ENCODE data around the gene DDX6.
"Not testable (repeated sequence)": the region's sequence is repeated elsewhere in the genome, so short reads cannot be mapped to it uniquely, and the experiment has no call there.

DDX6 gene

GRCh38 chr11:118792570-118793124, 1.7 kb upstream of the DDX6 start:
- FAIRE-seq (peak; percentile 99), DNase-seq (ENCODE audit: extremely low spot score, insufficient read length, low read depth) (peak; percentile 75)

DNA sequence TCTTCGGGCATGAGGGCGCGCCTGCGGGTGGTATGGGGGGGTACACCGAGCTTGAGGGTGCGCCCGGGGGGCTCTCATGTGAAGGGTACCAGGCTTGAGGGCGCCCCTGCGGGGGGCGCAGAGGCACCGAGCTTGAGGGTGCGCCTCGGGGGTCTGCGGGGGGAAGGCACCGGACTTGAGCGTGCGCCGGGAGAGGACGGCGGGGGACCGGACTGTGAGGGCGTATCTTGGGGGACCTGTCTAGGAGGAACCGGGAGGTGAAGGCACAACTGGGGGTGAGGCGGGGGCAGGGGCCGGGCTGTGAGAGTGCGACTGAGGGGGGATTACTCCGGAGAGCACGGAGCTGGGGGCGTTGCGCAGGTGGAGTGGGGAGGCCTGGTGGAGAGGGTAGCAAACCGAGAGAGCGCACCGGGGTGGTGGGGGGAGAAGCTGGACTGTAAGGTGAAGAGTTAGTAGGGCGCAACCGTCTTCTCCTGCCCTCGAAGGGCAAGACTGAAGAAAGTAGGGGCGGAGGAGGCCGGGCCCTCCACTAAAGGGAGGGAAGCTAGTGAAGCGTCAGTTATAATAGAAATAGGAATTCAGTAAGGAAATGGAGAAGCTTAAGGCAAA, 1.1 kb upstream of the DDX6 start:
- DNase-seq (ENCODE audit: extremely low spot score, insufficient read length, low read depth) = no peak
- no peak for FAIRE-seq

- FAIRE-seq = no peak
- no peak for DNase-seq (ENCODE audit: extremely low spot score, insufficient read length, low read depth)
Measured at GRCh38 chr11:118790357-118791110, 430 bp downstream of the DDX6 start.

DNA sequence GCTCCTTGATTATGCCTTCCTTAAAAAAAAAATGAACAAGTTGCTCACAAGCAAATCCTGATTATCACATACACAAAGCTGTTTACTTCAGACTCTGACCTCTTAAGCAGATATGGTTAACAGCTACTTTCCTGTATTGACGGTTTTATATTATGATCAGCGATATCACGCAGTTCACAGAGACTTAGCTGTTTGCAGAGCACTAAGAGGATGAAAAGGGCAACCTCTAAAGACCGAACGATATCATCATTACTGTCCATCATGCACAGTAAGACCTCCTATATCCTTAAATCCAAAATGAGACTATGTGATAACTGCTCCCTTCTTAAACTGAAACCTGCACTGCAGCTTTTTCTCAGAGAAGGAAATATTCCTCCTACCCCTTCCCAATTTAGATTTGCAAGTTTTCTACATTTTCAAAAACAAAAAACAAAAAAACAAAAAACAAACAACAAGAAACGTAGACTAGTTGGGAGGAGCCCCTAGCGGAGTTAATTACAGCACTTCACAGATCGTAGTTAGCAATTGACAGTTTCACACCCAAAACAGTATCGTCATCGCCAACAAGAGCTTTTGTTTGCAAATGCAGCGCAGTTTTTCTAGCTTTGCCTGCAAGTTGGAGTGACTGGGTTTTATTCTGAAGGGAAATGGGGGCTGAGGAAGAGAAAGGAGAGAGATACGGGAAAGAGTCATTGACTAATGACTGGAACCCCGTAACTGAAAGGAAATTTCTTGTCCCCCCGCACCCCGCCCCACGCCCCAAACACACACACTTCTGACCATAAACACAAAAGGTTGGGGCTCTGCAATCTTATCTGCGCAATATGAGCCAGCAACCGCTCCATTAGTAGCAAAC, 1.2 kb downstream of the DDX6 start:
- FAIRE-seq (peak; percentile 79), DNase-seq (ENCODE audit: extremely low spot score, insufficient read length, low read depth) (no peak)

- FAIRE-seq = no peak
- DNase-seq (ENCODE audit: extremely low spot score, insufficient read length, low read depth) = no peak
Measured at GRCh38 chr11:118786657-118787056, 4.3 kb downstream of the DDX6 start.

DNA sequence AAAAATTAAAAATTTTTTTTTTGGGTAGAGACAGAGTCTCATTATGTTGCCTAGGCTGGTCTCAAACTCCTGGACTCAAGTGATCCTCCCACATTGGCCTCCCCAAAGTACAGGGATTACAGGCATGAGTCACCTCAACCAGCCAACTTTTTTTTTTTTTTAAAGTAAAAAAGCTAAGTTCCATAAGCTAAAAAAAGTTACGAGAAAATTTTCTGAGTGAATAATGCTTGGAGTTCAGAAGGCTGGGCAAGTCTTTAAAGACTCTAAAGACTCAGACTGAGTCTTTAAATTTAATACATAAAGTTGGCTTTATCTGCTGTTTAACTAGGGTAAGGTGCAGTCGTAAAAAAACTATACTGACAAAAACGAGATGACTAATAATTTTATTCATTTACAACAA, 5.6 kb downstream of the DDX6 start:
- DNase-seq (ENCODE audit: extremely low spot score, insufficient read length, low read depth) (no peak), FAIRE-seq (no peak)

DNA sequence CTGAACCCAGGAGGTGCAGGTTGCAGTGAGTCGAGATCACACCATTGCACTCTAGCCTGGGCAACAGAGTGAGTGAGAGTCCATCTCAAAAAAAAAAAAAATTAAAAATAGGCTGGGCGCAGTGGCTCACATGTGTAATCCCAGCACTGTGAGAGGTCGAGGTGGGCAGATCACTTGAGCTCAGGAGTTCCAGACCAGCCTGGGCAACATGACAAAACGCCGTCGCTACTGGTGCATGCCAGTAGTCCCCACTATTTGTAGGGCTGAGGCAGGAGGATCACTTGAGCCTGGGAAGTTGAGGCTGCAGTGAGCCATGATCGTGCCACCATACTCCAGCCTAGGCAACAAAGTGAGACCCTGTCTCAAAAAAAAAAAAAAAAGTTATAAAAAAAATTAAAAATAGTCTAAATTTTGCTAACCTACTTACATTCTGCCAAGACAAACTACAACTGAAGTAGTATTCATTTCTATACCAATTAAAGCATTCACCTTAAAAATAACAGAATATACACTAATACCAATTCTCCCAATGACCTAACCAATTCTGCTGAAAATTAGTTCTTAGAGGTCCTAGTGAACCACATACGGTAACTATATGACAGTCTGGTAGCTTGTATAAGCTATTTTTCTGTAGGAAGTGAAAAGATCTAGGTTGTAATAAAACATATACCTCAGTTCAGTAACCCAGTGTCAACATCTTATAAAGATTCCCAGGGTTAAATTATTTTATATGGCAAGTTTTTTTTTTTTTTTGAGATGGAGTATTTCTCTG, 7.1 kb downstream of the DDX6 start:
- FAIRE-seq (no peak), DNase-seq (ENCODE audit: extremely low spot score, insufficient read length, low read depth) (no peak)

GRCh38 chr11:118783324-118783723, 7.6 kb downstream of the DDX6 start:
- not testable (repeated sequence) for FAIRE-seq; DNase-seq (ENCODE audit: extremely low spot score, insufficient read length, low read depth)

DNA sequence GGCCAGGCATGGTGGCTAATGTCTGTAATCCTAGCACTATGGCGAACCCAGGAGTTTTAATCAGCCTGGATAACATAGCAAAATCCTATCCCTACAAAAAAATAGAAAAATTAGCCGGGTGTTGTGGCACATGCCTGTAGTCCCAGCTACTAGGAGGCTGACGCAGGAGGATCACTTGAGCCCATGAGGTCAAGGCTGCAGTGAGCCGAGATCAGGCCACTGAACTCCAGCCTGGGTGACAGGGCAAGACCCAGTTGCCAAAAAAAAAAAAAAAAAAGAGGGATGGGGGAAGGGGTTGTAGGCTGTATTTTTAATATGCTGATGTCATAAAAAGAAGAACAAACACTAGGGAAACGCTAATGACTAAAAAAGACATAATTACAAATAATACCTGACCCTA, 12.1 kb downstream of the DDX6 start:
- no peak for FAIRE-seq
- DNase-seq (ENCODE audit: extremely low spot score, insufficient read length, low read depth) = no peak

DNA sequence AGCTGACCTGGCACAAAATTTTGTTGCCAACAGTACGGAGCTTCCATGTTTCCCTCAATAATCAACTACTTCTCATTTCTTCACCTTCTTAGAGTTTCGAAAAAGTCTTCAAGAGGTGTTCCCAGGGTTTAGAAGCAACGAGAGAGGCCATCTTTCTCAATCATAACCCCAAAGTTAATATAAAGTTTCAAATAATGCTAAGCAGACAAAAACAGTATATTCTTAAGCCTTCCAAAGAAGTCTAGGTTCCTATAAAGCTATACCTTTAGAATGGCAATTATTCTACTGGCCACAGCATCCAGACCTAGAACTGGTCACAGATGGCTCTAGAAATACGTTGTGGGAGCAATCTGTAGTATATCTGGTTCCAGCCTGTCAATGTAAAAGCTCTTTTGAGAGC, 16.9 kb downstream of the DDX6 start:
- FAIRE-seq (no peak), DNase-seq (ENCODE audit: extremely low spot score, insufficient read length, low read depth) (no peak)

- FAIRE-seq (peak; percentile 56), DNase-seq (ENCODE audit: extremely low spot score, insufficient read length, low read depth) (no peak)
Measured at GRCh38 chr11:118771547-118772288, 19.2 kb downstream of the DDX6 start.

DNA sequence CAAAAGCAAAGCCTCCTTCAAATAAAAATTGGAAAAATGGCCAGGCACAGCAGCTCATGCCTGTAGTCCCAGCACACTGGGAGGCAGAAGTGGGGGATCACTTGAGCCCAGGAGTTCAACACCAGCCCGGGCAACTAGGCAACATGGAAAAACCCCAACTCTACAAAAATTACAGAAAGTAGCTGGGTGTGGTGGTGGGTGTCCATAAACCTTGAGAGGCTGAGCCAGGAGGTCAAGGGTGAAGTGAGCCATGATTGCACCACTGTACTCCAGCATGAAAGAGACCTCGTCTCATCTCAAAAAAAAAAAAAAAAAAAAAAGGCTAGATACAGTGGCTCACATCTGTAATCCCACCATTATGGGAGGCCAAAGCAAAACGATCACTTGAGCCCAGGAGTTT, 22.3 kb downstream of the DDX6 start:
- DNase-seq (ENCODE audit: extremely low spot score, insufficient read length, low read depth) = no peak
- no peak for FAIRE-seq

GRCh38 chr11:118766035-118766434, 24.9 kb downstream of the DDX6 start:
- no peak for FAIRE-seq
- DNase-seq (ENCODE audit: extremely low spot score, insufficient read length, low read depth) = no peak

- not testable (repeated sequence) for DNase-seq (ENCODE audit: extremely low spot score, insufficient read length, low read depth); FAIRE-seq
Measured at GRCh38 chr11:118765095-118765691, 25.8 kb downstream of the DDX6 start.

- DNase-seq (ENCODE audit: extremely low spot score, insufficient read length, low read depth) (no peak), FAIRE-seq (no peak)
Measured at GRCh38 chr11:118763041-118763440, 27.9 kb downstream of the DDX6 start.

GRCh38 chr11:118761981-118762380, 29.0 kb downstream of the DDX6 start:
- FAIRE-seq; DNase-seq (ENCODE audit: extremely low spot score, insufficient read length, low read depth): not testable (repeated sequence)

- no peak for DNase-seq (ENCODE audit: extremely low spot score, insufficient read length, low read depth)
- no peak for FAIRE-seq
Measured at GRCh38 chr11:118757876-118758399, 33.0 kb downstream of the DDX6 start.

- no peak for FAIRE-seq
- no peak for DNase-seq (ENCODE audit: extremely low spot score, insufficient read length, low read depth)
Measured at GRCh38 chr11:118752654-118753053, 38.3 kb downstream of the DDX6 start.

DNA sequence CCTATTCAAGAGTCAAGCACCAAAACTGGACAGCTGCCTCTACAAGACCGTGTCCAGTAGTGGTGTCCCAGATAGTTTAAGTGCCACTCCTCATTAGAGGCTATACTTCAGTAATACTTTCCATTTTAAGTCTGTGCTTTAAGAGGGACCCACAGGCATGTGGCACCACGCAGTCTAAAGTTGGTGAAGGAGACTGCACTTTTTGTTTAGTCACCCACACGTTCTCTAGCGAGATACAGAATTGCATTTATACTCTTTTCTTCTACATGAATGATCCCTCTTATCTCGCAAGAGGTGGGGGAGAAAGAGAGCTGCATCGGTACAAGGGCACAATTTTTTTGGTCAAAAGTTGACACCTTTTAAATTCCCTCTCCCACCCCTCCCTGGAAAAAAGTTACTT, 41.5 kb downstream of the DDX6 start:
- no peak for DNase-seq (ENCODE audit: extremely low spot score, insufficient read length, low read depth)
- FAIRE-seq = no peak

Measured in GM18507 (cell line).